Neural cell (in vitro differentiated cells): ENCODE data around the gene VARS2.

Experiments used
- EZH2 ChIP-seq: fragments of 200-600, 300-800 bp; shearing (Covaris generic), sonication (generic); IDR thresholded peaks from 2 replicates; pipeline ENCODE4 v1.6.1; 2014; ENCODE audit warnings: antibody characterized with exemption, low read length, borderline replicate concordance, mild to moderate bottlenecking; ENCODE audit not compliant: insufficient read depth, poor library complexity, severe bottlenecking
- MXI1 ChIP-seq: fragments of 450-650 bp; conservative IDR thresholded peaks from 2 replicates; pipeline ENCODE4 v1.6.1; 2014; ENCODE audit warnings: antibody characterized with exemption, mild to moderate bottlenecking; ENCODE audit not compliant: poor library complexity, severe bottlenecking
- POLR2AphosphoS5 ChIP-seq: IDR thresholded peaks from 2 replicates; pipeline ENCODE4 v1.6.1; 2012
- TAF1 ChIP-seq: IDR thresholded peaks from 2 replicates; pipeline ENCODE4 v1.6.1; 2012; ENCODE audit warnings: low read depth
- TF ChIP-seq, protein P1 (sequence below): fragments of 450-650 bp; IDR thresholded peaks from 2 replicates; pipeline ENCODE4 v1.5.1; 2014; ENCODE audit warnings: antibody characterized with exemption, mild to moderate bottlenecking, moderate library complexity; ENCODE audit not compliant: poor library complexity, severe bottlenecking

DNA sequence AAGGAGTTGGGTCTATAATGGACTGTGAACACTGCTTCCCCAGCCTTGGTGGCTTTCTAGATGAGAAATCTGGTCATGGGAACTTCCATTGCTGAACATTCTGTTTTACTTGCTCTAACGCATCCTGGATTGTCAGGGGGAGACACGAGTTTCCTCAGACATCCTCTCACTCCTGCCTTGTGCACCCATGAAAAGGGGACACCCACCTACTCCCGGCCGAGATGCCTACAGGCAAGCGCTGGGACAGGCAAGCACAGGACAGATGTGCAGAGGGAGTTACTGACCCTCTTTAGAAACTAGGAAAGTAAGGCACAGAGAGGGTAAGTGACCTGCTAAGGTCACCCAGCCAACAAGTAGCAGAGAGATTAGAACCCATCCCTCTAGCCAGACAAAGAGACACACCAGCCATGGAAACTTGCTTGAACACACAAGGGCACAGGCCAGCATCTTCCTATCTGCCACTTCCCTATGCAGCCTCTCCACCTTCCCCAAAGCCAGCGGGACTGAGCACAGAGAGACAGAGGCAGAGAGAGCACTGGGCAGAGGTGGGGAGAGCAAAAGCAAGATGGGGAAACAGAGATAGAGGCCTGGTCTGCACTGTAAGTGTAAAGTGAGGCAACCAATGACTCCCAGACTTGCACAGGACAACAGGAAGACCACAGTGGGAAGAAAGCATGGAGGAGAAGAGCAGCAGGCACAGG is 18.8 kb downstream of the VARS2 start:
- no peak for TF ChIP-seq MXI1
- TF ChIP-seq, protein P1, sequence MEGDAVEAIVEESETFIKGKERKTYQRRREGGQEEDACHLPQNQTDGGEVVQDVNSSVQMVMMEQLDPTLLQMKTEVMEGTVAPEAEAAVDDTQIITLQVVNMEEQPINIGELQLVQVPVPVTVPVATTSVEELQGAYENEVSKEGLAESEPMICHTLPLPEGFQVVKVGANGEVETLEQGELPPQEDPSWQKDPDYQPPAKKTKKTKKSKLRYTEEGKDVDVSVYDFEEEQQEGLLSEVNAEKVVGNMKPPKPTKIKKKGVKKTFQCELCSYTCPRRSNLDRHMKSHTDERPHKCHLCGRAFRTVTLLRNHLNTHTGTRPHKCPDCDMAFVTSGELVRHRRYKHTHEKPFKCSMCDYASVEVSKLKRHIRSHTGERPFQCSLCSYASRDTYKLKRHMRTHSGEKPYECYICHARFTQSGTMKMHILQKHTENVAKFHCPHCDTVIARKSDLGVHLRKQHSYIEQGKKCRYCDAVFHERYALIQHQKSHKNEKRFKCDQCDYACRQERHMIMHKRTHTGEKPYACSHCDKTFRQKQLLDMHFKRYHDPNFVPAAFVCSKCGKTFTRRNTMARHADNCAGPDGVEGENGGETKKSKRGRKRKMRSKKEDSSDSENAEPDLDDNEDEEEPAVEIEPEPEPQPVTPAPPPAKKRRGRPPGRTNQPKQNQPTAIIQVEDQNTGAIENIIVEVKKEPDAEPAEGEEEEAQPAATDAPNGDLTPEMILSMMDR, result no peak
- TF ChIP-seq EZH2, result no peak
- no peak for TF ChIP-seq TAF1
- no peak for TF ChIP-seq POLR2AphosphoS5
